SK-N-MC (cell line): ENCODE results near the gene GREB1.

Experiments used
- FOXP2 ChIP-seq: optimal IDR thresholded peaks from 2 replicates; pipeline ENCODE3; 2011; ENCODE audit warnings: mild to moderate bottlenecking, moderate library complexity; ENCODE audit not compliant: insufficient read depth; ENCODE audit errors: extremely low read length, control extremely low read depth
- POLR2AphosphoS5 ChIP-seq: IDR thresholded peaks from 2 replicates; pipeline ENCODE4 v1.6.1; 2012; ENCODE audit warnings: mild to moderate bottlenecking, low read depth, low read length, borderline replicate concordance

GRCh38 chr2:11680901-11681721, 147.3 kb downstream of the GREB1 start:
- TF ChIP-seq POLR2AphosphoS5 (no peak), FOXP2 (no peak)
